Astrocyte of the hippocampus (primary cell): ENCODE measurements around the gene SETBP1.
A peak's percentile ranks its signal among the peaks of the same experiment; 100 is the strongest.
"Not testable (repeated sequence)": the region's sequence is repeated elsewhere in the genome, so short reads cannot be mapped to it uniquely, and the experiment has no call there.

Experiments used
- DNase-seq: peaks from one replicate; pipeline ENCODE4 v3.0.0; 2011; ENCODE audit warnings: low read depth, low spot score

The SETBP1 gene

GRCh38 chr18:44790860-44791259 is 110.2 kb downstream of the SETBP1 start:
- DNase-seq = no peak

- no peak for DNase-seq
Observed at GRCh38 chr18:44791520-44791919, 110.8 kb downstream of the SETBP1 start.

GRCh38 chr18:44792456-44793061 is 111.9 kb downstream of the SETBP1 start:
- peak; percentile 61 for DNase-seq

- DNase-seq = no peak
Observed at GRCh38 chr18:44793194-44793593, 112.5 kb downstream of the SETBP1 start.

GRCh38 chr18:44793685-44794084 is 113.0 kb downstream of the SETBP1 start:
- DNase-seq = no peak

- no peak for DNase-seq
Observed at GRCh38 chr18:44795241-44795640, 114.6 kb downstream of the SETBP1 start.

GRCh38 chr18:44796429-44797428 is 116.0 kb downstream of the SETBP1 start:
- no peak for DNase-seq

GRCh38 chr18:44798433-44799048 is 117.9 kb downstream of the SETBP1 start:
- DNase-seq = no peak

- DNase-seq = no peak
Observed at GRCh38 chr18:44799382-44799906, 118.8 kb downstream of the SETBP1 start.

- DNase-seq = no peak
Observed at GRCh38 chr18:44799907-44800421, 119.3 kb downstream of the SETBP1 start.

GRCh38 chr18:44800766-44801165 is 120.1 kb downstream of the SETBP1 start:
- not testable (repeated sequence) for DNase-seq

- DNase-seq = no peak
Observed at GRCh38 chr18:44801781-44802180, 121.1 kb downstream of the SETBP1 start.

- peak; percentile 74 for DNase-seq
Observed at GRCh38 chr18:44802508-44802907, 121.8 kb downstream of the SETBP1 start.

GRCh38 chr18:44803019-44803650 is 122.4 kb downstream of the SETBP1 start:
- peak; percentile 67 for DNase-seq

GRCh38 chr18:44804033-44804432 is 123.3 kb downstream of the SETBP1 start:
- DNase-seq = no peak

- DNase-seq = no peak
Observed at GRCh38 chr18:44805176-44805575, 124.5 kb downstream of the SETBP1 start.

GRCh38 chr18:44805643-44806042 is 125.0 kb downstream of the SETBP1 start:
- DNase-seq = no peak

GRCh38 chr18:44807766-44808165 is 127.1 kb downstream of the SETBP1 start:
- DNase-seq = no peak

GRCh38 chr18:44811572-44812125 is 131.0 kb downstream of the SETBP1 start:
- no peak for DNase-seq

GRCh38 chr18:44812426-44812825 is 131.7 kb downstream of the SETBP1 start:
- DNase-seq = no peak

- no peak for DNase-seq
Observed at GRCh38 chr18:44813586-44813985, 132.9 kb downstream of the SETBP1 start.
